NCI-H82 treated with DMSO at 0.1 percent for 48 hours (cell line): Measurements from ENCODE around the gene LDLRAD3.

Experiments used
- DNase-seq: peaks from one replicate; lab custom pipeline; 2025; ENCODE audit not compliant: unreplicated experiment; lab: John Stamatoyannopoulos, UW

Gene LDLRAD3

DNA sequence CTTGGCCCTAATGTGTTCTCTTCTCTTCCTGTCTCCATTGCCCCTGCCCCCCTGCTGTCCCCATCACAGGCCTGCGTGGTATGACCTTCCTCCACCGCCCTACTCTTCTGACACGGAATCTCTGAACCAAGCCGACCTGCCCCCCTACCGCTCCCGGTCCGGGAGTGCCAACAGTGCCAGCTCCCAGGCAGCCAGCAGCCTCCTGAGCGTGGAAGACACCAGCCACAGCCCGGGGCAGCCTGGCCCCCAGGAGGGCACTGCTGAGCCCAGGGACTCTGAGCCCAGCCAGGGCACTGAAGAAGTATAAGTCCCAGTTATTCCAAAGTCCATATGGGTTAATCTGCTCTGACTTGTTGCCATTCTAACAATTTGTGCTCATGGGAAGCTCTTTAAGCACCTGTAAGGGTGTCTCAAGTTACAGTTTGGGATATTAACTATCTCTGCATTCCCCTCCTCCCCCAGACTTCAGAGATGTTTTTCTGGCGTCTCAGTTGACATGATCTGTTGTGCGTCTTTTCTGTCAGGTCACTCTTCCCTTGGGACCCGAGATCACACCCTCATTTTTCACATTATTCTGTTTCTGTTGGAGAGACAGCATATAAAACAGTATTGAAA, 285.3 kb downstream of the LDLRAD3 start:
- no peak for DNase-seq

DNA sequence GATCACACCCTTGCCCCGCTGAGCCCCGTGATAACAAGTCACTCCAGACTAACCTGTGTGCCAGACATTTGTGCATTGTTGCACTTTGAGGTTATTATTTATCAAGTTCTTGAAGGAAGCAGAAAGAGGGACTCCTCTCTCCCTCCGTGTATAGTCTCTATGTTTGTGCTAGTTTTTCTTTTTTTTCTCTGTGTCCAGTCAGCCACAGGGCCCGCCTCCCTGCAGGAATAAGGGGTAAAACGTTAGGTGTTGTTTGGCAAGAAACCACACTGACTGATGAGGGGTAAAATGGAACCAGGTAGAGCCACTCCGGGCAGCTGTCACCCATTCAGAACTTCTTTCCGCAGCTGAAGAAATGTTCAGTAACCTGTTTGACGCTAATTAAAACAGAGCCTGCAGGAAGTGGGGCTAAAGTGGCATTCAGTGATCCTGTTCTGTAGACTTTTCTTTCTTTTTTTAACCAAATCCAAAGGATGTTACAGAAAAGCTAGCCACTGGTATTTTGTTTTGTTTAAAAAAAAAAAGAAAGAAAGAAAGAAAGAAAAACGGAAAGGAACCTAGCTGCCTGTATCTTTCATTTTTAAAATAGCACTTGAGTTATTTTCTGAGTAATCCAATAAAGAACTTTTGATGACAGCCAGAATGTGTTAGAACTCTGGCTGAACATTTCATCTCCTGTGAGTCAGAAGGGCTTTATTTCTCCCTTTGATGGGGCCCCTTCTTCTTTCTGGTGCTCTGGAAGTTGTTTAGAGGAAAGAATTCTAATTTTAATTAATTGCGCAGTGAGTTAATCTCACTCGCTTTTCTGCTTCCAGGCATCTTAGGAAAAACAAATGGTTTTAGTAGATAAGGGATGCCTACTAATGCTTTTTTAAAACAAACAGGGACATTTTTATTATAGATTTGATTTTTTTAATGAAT, 287.2 kb downstream of the LDLRAD3 start:
- DNase-seq: no peak

DNA sequence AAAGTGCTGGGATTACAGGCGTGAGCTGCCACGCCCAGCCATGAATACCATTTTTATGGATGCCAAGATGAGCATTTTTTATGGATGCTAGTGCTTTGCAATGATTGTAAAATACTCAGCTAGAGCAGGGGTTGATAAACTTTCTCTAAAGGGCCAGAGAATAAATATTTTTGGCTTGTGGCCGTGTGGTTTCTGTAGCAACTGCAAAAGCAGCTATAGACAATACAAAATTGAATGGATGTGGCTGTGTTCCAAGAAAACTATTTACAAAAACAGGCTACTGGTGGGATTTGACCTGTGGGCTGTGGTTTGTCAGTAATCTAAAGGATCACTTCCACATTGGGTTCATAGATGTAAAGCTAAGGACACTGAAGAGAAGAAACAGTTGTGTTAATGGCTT, 289.3 kb downstream of the LDLRAD3 start:
- no peak for DNase-seq

DNA sequence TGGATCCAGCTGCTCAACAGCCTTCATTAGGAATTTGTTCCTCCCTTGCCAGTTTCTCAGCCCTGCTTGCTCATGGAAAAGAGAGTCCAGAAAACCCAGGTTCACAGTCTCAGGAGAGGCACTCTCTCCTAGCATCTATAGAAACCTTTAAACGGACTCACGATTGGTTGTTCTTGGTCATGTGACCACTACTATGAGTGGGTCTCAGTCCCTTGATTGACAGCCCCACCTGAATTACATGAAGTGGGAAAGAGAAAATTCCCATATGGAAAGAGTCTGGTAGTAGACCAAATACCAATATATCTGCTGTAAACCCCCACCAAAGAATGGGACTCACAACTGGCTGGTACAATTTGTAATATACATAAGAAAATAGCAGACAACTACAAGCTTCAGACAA, 291.0 kb downstream of the LDLRAD3 start:
- DNase-seq: no peak

DNA sequence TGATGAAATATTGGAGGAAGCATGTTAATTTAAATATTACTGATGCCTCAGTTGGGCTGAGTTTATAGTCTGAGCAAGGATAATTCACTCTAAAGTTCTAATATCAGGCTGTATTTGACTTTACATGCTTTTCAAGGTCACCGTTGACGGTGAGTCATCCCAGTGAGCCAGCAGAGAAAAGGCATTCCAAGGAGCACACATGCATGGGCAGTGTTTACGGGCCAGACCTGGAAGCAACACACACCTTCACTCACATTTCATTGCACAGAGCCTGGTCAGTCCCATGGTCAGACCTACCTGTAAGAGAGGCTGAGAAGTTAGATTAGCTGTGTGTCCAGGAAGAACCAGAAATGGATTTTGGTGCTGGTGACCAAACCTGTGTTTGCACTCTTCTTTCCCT, 291.9 kb downstream of the LDLRAD3 start:
- no peak for DNase-seq

DNA sequence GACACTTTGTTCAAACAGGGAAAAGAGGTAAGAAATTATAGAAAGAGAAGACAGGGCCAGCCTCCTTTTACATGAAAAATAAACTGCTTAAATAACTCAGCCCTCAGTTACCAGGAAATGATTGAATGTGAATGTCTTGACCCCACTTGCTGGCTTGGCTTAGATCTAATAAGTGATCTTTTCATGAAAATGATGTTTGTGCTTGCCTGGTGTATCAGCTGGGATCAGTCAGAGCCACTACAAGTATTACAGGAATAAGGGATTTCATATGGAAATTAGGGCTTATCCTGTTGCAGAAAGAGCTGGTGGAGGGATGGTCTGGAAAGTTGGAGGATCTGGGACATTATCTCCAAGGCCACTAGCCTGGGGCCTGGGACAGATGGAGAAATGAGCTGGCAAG, 293.5 kb downstream of the LDLRAD3 start:
- DNase-seq: no peak

DNA sequence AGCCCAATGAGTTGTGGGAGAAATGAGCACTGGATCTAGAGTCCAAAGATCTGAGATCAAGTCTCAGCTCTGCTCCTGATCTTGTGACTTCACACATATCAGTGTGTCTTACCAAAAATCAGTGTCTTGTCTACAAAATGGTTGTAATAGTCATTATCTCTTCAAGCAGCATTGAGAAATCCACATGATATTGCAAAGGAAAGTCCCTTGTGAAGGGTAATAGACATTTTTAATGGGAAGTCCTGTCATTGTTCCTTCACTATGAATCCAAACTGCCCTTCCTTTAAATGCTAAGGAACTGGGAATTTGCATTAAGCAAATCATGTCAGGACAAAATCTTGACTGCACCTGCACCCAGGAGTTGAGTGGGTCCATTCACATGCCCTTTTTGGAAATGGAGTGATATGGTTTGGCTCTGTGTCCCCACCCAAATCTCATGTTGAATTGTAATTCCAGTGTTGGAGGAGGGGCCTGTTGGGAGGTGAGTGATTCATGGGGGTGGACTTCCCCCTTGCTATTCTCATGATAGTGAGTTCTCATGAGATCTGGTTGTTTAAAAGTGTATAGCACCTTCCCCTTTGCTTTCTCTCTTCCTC, 294.3 kb downstream of the LDLRAD3 start:
- DNase-seq: no peak

DNA sequence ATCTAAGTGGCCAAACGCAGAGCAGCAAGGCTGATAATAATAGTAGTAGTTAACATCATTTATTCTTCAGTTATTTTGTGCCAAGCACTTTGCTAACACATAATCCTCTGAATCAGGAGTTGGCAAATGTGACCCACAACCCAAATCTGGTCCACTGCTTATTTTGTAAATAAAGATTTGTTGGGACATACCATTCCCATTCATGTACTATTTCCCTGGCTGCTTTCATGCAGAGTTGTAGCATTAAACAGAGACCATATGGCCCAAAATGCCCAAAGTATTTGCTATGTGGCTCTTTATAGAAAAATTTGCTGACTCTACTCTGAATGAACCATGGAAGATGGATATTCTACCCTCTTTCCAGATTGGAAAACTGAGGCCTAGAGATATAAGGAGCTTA, 295.0 kb downstream of the LDLRAD3 start:
- no peak for DNase-seq

DNA sequence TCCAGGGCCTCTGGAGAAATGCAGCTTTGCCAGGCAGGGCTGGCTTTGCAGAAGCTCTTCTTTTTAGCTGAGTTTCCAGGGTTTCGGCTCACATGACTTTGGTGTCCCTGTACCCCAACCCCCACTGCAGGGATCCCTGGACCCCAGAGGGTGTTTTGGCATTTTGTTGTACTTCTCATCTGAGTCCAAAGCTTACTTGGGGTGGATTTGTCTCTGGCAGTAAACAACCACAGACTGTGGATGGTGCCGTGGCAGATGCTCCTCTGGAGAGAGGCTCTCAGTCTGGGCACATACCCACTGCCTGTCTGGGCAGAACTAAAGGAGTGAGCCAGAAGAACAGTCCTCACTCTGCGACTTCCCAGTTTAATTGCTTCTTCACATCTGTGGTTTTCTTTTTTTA, 295.8 kb downstream of the LDLRAD3 start:
- DNase-seq: no peak

DNA sequence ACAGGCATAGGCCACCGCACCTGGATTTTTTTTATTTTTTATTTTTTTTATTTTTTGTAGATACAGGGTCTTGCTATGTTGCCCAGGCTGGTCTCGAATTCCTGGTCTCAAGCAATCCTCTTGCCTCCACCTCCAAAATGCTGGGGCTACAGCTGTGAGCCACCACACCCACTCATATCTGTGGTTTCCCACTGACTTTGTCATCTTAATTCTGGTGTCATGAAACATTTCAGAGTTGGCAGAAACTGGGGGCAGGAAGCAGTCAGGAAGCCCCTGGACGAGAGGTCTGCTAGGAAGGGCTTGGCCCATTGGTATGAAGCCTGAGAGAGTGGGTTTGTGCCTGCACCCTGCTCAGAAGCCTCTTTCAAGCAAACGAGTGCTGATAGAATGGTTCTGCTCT, 296.3 kb downstream of the LDLRAD3 start:
- no peak for DNase-seq

DNA sequence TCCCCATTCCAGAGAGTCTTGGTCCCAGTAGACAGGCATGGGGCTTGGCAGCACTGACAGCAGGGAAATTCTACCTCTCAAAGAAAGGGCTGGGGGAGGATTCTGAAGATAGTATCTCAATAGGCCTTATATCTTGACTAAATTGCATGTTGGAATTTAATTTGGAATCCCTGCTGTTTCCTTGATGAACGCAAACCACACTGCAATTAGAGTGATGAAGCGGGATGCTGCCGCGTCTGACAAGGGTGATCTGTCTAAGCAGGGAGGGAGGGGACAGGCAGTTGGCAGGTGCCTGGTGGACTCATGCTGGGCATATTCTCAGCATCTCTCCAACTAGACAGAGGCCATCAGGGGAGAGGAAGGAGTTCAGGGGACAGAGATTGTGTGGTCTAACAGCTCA, 296.9 kb downstream of the LDLRAD3 start:
- no peak for DNase-seq

DNA sequence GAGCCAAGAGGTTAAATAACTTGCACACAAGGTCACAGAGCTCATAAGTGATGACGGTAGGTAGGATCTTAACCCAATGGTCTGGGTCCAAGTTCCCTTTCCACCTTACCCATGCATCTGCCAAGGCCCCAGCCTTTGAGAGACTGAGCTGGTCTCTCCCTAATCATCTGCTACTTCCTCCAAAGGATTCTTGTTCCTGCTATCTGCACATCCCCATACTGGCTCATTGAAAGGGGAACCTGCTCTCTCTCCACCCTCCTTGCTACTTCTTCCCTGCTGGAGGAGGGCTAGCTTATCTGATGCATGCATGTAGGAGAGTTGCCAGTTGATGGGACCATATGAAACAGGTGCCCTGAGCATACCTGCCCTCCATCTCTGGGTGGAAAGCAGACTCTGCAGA, 297.6 kb downstream of the LDLRAD3 start:
- DNase-seq: no peak

DNA sequence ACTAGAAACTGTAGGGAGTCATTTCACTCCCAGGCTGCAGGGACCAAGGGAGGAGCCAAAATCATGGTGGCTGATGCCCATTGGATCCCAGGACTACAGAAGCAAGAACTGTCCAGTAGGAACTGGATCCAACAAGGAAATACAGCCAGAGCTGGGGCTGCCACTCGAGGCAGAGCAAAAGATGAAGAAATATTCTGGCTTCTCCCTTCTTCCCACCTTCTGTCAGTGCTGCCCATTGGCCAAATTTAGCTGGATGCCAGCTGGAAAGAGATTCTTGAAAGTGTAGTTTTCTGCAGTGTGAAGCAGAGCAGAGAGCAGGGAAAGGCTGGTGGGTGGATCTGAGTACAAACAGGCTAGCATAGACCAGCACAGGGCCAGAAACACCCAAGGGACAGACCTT, 299.8 kb downstream of the LDLRAD3 start:
- DNase-seq: no peak

DNA sequence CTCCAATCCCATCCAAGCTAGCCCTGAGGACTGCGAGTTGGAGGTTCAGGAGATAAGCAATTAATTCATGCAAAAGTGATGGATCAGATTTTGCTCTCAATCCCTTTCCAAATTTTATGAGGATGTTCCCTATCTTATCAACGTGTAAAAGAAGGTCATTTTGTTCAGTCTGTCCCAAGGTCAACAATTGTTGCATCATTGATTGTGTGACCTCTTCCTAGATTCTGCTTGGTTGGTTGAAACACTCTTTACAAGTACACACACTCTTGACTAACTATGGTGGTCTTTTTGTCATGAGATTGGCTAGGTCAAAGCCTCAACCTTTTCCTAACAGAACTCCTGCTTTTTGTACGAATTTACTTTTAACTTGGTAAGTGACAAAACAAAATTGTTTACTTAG, 303.6 kb downstream of the LDLRAD3 start:
- DNase-seq: no peak

DNA sequence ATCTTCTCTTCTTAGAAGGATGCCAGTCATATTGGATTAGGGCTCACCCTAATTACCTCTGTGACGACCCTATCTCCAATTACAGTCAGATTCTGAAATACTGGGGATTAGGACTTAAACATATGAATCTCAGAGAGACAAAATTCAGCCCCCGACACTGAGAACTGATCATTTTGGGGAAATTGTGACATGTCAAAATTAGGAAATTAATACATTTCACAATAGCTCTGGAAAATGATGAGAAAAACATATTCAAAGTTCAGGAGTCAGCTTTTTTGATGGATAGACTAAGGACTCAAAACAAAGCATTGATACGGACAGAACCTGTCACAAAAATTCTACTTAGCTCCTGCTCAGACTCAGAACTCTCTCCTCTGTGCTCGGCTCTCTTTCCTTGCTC, 304.6 kb downstream of the LDLRAD3 start:
- DNase-seq: peak; percentile 88

DNA sequence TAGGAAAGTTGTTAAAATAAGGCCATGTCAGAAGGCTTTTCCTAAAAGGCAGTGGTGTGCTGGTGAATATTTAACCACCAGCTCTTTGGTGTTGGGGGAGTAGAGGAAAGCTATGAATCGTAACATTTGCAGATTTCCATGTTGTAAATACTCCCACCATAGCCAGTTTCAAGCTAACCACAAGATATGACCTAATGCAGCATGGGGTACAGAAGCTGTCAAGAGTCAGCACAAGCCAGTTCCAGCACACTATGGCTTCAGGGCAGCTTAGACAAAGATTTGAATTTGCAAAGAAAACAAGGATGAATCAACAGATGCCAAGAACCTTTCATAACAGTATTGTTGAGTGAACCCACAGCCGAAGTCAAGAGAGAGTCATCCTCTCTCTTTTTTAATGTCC, 305.4 kb downstream of the LDLRAD3 start:
- no peak for DNase-seq

DNA sequence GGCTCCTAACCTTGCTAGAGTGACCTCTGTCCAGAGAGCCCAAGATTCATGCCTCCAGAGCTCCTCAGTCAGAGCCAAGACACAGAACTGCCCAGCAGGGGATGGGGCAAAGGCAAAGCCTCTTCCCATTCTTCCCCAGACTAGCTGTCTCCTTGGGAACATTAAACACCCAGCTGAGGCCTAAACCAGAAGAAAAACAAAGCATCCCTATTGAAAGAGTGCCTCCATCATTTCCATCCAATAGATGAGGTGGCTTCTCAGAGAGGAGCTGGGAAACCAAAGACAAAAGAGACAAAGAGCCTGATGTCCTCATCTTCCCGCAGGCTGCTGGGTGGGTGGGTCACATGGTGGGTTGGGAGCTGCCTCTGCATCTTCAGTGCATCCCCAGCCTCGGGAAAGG, 308.0 kb downstream of the LDLRAD3 start:
- DNase-seq: no peak

DNA sequence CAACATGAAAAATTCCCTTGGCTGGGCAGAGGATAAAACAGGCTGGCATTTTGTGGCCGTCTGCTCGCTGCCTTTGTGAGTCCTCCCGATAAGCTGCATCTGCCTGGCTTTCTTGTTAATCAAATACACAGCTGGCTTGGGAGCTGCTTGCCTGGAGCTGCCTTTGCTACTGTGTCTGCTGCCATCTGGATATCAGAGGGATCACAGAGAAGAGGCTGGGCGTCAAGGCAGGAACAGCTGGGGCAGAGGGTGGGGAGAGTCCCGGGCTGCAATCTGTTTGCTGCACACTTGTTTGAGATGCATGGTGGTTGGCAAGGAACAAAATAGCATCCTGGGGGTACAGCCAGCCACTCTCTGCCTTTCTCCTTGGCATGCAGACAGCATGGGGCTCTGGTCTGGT, 309.4 kb downstream of the LDLRAD3 start:
- DNase-seq: peak; percentile 89

DNA sequence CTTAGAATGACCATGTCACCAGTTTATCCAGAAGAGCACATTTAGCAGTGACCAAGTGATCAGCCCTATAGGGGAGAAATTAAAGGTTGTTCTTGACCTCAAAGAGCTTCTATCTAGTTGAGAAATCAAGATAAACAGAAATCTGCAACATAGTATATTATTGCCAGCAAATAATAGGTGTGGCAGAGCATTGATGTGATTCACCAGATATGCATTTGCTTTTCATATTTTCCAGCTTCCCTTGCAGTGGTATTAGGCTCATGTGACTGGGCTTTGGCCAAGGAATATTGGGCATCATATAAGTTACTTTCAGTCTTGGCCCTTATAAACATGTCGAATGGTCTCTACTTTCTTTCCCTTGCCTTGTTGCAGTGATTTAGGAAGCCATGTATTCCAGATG, 310.9 kb downstream of the LDLRAD3 start:
- DNase-seq: no peak

DNA sequence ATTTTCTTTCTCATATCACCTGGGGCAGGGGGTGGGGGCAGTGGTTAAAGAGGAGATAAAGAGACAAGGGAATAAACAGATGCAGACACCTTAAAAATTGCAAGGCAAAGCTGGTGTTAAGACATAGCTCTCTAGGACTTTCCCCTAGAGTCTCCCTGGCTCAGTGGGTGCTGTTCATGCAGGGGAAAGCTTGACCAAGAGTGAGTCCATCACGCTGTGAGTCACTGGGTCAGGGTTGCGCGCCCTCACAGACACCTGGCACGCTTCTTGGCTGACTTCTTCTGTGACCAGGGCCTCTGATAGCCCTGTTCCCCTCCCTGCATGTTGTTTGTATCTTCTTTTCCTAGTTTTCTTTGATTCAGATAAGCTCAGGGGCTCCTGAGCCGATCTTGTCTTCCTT, 313.5 kb downstream of the LDLRAD3 start:
- no peak for DNase-seq

DNA sequence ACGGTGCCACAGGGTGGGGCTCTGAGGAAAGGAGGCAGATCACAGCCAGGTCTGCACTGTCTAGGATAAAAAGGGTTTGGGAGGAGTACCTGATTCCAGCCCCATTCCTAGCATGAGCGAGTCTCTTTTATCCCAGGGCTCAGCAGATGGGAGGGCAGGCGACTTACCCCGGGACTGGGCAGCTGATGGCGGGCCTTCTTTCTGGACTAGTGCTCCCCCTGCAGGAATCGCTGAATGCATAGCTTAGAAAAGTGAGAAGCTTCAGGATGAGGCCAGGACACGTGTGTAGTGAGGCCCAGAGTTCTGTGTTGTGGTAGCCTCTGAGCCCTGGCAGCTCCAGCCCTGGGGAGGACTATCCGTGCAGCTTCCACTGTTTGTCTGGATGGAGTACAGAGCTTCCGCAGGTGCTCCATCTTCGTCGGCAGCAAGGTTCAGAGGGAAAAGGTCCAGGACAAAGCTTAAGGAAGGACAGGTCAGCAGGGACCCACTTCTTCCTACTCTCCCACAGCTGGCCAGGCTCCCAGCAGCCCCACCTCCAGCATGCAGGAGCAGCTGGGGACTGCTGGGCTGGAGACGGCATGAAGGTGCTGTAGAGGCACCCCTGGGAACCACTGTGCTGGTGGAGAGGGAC, 315.0 kb downstream of the LDLRAD3 start:
- peak; percentile 76 for DNase-seq

DNA sequence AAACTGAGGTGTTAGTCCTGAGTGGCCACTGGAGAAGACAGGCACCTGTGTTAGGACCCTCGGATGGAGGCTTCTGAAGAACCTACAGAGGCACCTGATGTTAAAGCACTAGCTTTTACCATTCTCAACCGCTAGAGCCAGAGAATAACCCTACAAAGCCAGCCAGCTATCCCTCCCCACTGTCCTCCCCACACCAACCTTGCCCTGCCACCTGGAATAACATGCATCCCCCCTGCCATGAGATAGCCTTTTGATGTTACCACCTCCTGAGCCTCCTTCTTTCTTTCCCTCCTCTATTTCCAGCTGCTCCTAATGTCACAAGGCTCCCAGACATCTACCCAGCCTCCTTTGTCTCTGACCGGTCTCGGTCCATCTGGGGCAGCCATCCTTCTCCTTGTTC, 317.2 kb downstream of the LDLRAD3 start:
- DNase-seq: no peak
